Fibroblast of mammary gland (primary cell): ENCODE data around the gene MED15.

ENCODE experiments used
- DNase-seq: peaks from one replicate; pipeline ENCODE4 v3.0.0-alpha.2; 2010; ENCODE audit warnings: low read depth
- H3K4me3 ChIP-seq: 2 replicates; pipeline ENCODE4 v1.5.1; 2011; ENCODE audit warnings: low read depth, mild to moderate bottlenecking, low read length, moderate library complexity; ENCODE audit not compliant: control insufficient read depth
- TF ChIP-seq, protein P1 (sequence below): conservative IDR thresholded peaks from 2 replicates; pipeline ENCODE4 v1.5.1; 2011; ENCODE audit warnings: low read depth, low read length, inconsistent platforms; ENCODE audit not compliant: control insufficient read depth, insufficient read depth

Gene MED15

DNA sequence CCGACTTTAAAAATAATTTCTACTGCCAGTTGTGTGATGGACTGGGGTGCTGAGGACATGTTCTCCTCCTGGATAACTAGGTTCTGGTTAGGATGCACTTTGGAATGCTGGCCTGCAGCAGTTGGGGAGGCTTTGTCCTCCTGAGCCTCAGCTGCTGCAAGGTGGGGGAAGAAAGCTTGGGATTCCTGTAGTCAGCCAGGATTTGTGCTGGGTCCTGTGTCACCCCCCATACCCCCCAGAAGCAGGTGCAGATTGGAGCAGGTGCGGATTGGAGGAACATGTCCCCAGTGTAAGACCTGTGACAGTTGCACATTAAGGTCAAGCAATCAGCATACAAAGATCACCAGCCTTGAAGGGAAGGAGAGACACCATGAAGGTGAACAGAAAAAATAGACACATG lies 51.1 kb downstream of the MED15 start:
- no peak overlapping the region for H3K4me3 ChIP-seq
- DNase-seq, result no peak
- TF ChIP-seq, protein P1, sequence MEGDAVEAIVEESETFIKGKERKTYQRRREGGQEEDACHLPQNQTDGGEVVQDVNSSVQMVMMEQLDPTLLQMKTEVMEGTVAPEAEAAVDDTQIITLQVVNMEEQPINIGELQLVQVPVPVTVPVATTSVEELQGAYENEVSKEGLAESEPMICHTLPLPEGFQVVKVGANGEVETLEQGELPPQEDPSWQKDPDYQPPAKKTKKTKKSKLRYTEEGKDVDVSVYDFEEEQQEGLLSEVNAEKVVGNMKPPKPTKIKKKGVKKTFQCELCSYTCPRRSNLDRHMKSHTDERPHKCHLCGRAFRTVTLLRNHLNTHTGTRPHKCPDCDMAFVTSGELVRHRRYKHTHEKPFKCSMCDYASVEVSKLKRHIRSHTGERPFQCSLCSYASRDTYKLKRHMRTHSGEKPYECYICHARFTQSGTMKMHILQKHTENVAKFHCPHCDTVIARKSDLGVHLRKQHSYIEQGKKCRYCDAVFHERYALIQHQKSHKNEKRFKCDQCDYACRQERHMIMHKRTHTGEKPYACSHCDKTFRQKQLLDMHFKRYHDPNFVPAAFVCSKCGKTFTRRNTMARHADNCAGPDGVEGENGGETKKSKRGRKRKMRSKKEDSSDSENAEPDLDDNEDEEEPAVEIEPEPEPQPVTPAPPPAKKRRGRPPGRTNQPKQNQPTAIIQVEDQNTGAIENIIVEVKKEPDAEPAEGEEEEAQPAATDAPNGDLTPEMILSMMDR, result no peak

DNA sequence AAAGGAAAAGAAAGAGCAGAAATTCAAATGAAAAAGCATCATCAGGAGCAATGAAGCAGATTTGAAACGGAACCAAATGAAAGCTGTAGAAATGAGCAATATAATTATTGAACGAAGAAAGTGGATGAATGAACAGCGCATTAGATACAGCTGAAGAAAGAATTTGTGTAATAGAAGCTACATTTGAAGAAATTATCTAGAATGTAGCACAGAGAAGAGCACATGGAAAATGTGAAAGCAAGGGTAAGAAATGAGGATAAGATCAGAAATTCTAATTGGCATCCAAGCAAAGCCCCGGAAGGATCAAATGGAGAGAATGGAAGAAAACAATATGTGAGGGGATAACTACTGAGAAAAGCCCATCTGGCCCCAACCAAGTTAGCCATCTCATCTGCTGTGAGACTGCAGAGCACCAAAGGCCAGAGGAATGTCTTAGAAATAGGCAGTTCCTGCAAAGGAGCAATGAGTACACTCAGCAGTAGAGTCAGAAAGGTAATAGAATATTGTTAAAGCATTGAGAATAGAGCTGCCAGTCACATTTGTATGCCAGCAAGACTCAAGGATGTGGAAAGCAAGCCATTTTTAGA lies 51.9 kb downstream of the MED15 start:
- no peak overlapping the region for H3K4me3 ChIP-seq
- no peak for DNase-seq
- TF ChIP-seq, protein P1, result no peak

DNA sequence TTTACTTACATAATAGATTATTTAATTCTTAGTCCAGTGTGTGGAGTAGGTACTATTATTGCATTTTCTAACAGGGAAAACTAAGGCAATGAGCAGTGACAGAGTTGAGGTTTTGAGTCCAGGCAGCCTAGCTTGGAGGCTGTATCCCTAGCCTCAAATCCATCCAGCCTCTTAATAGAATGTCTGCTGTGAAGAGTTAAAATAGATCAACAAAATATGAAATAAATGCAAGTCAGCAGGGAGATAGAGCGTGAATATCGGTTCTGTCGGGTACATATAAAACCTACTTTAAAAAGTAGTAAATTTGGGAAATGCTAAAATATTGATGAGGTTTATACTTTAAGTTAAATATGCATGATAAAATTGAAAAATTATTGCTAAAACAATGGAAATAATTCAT lies 53.3 kb downstream of the MED15 start:
- TF ChIP-seq, protein P1, result no peak
- DNase-seq, result no peak
- H3K4me3 ChIP-seq, result no peak overlapping the region

DNA sequence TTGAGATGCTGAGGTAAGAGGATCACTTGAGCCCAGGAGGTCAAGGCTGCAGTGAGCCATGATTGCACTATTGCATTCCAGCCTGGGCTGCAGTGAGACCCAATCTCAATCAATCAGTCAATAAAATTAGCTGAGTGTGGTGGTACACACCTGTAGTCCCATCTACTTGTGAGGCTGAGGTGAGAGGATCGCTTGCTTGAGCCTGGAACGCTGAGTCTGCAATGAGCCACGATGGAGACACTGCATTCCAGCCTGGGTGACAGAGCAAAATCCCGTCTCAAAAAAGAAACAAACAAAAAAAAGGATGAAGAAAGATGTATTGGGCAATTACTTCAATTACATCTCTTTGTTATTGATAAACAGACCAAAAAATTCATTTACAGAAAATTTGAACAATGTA lies 54.5 kb downstream of the MED15 start:
- TF ChIP-seq, protein P1, result no peak
- no peak for DNase-seq
- no peak overlapping the region for H3K4me3 ChIP-seq

DNA sequence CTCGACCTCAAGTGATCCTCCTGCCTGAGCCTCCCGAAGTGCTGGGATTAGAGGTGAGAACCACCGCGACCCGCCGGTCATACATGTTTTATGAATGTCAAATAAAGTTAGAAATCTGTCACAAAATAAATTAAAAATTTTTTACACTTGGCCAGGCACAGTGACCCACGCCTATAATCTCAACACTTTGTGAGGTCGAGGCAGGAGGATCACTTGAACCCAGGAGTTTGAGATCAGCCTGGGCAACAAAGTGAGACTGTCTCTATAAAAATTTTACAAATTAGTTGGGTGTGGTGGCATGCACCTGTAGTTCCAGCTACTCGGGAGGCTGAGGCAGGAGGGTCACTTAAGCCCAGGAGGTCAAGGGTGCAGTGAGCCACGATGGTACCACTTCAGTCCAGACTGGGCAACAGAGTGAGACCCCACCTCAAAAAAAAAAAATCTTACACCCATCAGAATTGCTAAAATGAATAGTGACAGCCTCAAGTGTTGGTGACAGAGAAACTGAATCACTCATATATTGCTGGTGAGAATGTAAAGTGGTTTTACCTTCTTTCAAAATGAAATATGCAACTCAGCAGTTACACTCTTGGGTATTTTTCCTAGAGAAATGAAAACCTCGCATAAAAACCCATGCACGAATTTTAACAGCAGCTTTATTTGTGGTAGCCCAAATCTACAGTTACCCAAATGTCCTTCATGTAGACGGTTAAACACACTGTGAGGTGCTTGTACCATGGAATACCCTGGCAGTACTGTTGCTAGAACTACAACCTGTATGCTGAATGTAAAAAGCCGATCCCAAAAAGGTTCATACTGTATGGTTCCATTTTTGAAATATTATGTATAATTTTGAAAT lies 55.4 kb downstream of the MED15 start:
- DNase-seq, result no peak
- TF ChIP-seq, protein P1, result no peak
- H3K4me3 ChIP-seq, result no peak overlapping the region

DNA sequence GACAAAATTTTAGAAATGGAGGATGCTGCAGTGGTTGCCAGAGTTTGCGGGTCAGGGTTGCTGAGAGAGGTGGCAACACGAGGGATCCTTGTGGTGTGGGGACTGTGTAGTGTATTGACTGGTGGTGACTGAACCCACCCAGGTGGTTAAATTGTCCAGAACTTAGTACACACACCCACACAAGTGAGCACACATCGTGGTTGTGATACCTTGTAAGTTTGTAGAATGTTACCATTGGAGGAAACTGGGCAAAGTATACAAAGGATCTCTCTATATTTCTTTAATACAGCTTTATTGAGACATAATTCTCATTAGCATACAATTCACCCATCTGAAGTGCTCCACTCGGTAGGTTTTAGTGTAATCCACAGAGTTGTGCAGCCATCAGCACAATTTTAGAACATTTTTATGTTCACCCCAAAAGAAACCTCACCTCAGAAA lies 56.1 kb downstream of the MED15 start:
- DNase-seq, result no peak
- TF ChIP-seq, protein P1, result no peak
- no peak overlapping the region for H3K4me3 ChIP-seq
